Tongue (tissue), 2 donors: ENCODE measurements around the gene LRRC37A2. TPM values are rescaled to one million over a fixed set of nuclear protein-coding genes. Genes with fewer than 3 reads are reported as not detected.
A peak's percentile ranks its signal among the peaks of the same experiment; 100 is the strongest.
"Not testable (repeated sequence)": the region's sequence is repeated elsewhere in the genome, so short reads cannot be mapped to it uniquely, and the experiment has no call there.

Source experiments
- DNase-seq: peaks from one replicate; pipeline ENCODE4 v3.0.0-alpha.2; 2015
- total RNA-seq: library from RNA; depleted of rRNA; stranded (reverse); fragments of >200 nt; gene quantifications from one replicate; pipeline ENCODE4 v1.2.3, GENCODE V29; 2014

Gene LRRC37A2
- total RNA-seq = 6.8 TPM

DNA sequence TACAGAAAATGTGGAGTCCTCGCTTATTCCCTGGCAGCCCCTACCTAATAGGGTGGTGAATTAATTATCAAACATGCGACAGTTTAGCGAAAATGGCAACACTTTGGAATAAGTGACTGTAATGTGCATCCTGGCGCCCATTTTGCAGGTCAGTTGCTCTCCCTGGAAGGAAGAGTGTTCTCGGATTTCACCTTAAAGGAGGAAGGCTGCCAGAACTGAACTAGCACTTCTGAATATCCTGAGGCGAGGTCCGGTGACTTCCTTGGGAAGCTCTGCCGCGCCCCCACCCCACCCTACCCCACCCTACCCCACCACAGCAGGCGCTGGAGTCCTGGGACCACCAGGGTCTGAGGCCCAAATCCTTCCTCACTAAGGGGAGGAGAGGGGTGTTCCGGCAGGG lies at the start of gene LRRC37A2:
Gene LRRC37A2, plus strand, starts transcription at position 301 of the 400 bp plus-strand sequence. CDS start 245 bp downstream, outside the sequence.
- not testable (repeated sequence) for DNase-seq

DNA sequence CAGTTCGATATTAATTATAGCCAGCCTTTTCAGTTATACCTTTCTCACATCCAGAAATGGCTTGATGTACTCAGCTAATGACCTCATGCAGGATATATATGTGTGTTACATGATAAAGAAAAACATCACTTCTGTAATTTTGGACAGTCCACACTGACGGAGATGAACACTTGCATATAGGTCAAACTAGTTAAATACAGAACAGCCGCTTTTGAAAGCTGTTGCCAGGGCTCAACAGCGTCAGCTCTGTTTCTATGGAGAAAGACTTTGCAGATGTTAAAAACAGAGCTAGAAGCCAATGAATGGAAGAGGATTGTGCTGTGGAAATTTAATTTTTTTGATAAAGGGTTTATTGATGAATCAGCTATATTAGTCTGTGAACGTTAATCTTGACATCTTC lies 44.6 kb upstream of the LRRC37A2 start:
- DNase-seq = not testable (repeated sequence)

DNA sequence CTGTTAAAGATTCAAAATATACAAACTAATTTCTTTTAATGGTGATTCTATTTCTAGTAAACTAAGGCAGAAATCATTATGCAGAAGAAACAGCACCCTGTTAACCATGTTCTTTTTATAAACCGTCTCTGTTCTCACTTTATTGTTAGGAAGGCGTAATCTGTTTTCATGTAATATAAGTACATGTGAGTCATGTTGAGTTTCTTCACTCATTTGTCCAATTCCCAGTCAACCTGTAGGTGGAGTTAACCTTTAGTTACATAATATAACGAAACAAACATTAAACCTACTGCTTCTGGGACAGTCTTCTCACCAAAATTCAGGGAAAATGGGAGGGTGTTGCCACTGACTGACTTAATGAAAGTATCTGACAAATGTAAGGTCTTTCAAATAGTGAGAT lies 37.8 kb upstream of the LRRC37A2 start:
- not testable (repeated sequence) for DNase-seq

DNA sequence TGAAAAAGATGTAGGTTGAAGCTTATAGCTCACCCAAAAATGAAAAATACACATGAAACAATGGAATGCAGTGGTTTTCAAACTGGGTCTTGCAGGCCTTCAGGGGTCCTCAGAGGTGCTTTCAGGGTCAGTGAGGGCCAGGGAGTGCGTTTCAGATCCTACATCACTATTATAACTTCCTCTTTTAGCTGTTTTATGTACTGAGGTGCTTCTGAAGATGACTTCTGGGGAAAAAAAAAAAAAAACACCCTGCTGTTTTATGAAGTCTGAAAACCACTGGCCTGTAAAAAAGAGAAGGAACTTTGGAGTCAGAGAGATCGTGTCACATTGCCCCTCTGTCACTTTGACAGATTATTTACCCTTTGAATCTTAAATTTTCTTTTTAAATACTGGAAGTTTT lies 36.7 kb upstream of the LRRC37A2 start:
- not testable (repeated sequence) for DNase-seq

DNA sequence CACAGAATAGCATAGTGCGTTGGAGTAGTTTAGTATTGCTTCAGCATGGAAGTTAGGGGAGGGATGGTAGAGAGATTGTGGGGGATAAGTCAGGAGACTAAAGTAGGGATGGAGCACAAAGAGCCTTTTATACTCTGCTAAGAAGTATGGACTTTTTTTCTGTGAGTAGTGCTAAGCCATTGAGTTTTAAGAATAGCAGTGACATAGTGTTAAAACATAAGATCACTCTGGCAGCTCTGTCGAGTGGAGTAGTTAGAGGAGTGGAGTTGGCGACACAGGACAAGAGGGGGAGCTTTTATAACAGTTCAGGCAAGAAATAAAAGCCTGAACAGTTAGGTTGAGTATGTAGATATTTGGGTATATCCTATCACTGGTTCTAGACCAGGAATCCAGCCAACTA lies 33.4 kb upstream of the LRRC37A2 start:
- DNase-seq = not testable (repeated sequence)

DNA sequence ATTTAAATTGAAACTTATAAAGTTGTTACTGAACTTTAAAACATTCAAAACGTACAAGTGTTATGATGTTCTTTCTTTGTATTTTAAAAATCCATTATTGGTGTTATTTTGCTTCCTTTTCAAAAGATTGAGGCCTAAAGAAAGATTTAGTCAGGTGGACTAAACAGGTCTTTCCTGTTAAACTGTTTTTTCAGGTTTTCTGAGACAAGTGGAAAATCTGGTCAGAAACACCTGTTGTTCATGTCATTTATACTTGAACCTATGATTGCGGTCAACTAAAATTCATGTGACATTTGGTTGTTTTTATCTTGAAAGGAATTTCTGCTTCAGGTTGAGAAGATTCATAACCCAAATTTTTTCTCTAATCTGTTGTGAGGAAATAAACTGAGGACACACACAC lies 31.0 kb upstream of the LRRC37A2 start:
- DNase-seq = not testable (repeated sequence)

DNA sequence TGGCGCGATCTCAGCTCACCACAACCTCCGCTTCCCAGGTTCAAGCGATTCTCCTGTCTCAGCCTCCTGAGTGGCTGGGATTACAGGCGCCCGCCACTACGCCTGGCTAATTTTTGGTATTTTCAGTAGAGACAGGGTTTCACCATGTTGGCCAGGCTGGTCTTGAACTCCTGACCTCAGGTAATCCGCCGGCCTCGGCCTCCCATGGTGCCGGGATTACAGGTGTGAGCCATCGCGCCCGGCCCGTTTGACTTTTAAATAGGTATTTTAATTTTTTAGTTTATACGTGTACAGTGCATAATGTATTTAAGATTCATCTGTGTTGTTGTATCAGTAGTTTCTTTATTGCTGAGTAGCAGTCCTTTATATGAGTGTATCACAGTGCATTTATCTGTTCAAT lies 20.2 kb upstream of the LRRC37A2 start:
- not testable (repeated sequence) for DNase-seq

DNA sequence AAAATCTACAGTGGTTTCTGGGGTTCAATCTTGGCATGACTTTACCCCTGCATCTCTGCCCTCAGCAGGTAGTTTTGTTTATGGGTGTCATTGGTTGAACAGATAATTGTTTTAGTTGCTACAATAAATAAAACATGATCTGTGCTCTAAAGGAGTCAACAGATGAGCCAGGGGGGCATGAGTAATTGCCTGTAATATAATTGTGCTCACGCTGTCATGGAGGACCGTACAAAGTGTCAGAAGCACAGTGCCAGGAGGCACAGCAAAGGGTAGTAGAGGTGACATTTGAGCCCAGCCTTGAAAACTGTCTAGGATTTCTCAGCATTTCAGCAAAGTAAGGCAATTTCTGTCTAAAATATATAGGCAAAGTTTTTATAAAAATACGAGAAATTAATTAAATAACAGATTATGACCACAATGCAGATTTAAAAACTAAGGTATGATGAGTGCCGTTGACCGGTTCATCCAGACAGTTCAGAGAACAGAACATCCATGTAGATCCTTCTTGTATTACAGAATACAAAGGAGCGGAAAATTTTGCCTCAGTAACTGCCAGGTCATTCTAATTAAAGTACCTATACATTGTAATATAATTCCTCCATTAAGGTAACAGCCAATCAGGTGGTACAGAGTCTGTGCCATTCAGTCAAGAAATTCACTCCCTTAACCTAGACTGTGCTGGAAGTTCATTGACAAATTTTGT lies 12.7 kb upstream of the LRRC37A2 start:
- peak; percentile 0 for DNase-seq

DNA sequence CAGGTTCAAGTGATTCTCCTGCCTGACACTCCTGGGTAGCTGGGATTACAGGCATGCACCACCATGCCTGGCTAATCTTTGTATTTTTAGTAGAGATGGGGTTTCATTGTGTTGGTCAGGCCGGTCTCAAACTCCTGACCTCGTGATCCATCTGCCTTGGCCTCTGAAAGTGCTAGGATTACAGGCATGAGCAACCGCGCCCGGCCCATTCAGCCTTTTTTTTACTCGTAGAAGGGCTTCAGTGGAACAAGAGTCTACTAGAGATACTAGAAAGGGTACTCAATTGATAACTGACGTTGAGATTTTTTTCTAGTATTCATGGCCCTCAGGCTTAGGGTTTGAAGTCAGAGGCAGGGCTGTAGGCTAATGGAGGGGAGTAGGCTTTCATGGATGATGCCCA lies 6.4 kb upstream of the LRRC37A2 start:
- DNase-seq = not testable (repeated sequence)

DNA sequence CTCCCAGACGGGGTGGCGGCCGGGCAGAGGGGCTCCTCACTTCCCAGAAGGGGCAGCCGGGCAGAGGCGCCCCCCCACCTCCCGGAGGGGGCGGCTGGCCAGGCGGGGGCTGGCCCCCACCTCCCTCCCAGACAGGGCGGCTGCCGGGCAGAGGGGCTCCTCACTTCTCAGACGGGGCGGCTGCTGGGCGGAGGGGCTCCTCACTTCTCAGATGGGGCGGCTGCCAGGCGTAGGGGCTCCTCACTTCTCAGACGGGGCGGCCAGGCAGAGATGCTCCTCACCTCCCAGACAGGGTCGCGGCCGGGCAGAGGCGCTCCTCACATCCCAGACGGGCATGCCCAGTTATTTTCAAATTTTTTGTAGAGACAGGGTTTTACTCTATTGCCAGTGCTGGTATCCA lies 22.4 kb downstream of the LRRC37A2 start:
- DNase-seq = not testable (repeated sequence)

DNA sequence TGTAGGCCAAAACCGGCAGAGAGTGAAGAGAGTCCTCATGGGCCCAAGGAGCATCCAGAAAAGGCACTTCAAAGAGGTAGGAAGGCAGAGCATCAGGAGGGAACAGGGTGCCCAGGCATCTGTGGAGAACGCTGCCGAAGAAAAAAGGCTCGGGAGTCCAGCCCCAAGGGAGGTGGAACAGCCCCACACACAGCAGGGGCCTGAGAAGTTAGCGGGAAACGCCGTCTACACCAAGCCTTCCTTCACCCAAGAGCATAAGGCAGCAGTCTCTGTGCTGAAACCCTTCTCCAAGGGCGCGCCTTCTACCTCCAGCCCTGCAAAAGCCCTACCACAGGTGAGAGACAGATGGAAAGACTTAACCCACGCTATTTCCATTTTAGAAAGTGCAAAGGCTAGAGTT lies 36.3 kb downstream of the LRRC37A2 start:
- not testable (repeated sequence) for DNase-seq

DNA sequence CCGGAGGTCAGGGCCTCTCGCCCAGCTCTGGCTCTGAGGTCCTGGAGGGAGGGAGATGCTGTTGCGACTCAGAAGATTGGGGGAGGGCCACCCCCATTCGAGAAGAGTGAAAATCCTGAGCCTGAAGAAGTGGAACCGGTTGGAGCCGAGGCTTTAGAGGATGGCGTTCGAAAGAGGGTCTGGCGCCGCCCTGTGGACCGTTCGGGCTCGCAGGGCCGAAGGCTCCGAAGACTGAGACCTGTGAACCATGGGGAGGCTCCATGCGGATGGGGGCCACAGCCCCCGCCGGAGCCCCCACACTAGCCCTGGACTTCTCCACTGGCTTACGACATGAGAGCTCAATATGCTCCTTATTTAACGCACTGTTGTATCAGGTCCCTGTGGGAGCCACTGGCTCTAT lies 46.9 kb downstream of the LRRC37A2 start:
- not testable (repeated sequence) for DNase-seq

DNA sequence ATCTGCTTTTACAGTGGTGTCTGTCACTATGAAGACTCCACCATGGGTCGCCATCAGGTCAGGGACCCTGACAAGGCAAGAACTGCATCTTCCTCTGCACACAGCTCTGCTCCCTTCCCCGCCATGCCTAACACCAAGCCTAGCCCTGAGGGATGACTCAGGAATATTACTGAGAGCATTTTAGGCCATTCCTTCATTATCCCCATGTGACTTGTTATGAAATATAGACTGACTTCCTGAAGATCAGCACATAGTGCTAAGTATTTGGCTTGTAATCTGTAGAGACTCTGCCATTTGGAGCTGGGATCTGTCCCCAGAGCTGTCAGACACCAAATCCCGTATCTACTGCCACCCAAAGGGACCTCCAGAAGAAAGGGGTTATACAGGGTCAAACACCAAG lies 47.8 kb downstream of the LRRC37A2 start:
- DNase-seq = not testable (repeated sequence)

DNA sequence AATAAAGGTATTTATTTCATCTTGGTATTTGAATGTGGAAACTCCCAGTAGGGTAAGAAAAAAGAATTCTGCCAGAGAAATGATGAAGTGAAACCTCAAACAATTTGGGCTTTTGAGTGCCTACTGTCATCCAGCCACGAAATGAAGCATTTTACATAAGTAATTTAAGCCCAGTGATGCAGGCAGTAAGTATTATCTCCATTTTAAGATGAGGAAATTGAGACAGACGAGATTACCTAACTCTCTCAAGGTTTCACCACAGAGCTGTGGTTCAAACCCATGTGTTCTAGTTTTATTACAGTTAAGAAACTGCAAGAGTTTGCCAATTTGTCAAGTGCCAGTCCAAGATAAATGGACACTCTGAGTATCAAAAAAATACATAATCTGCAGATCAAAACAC lies 54.0 kb downstream of the LRRC37A2 start:
- DNase-seq = not testable (repeated sequence)

DNA sequence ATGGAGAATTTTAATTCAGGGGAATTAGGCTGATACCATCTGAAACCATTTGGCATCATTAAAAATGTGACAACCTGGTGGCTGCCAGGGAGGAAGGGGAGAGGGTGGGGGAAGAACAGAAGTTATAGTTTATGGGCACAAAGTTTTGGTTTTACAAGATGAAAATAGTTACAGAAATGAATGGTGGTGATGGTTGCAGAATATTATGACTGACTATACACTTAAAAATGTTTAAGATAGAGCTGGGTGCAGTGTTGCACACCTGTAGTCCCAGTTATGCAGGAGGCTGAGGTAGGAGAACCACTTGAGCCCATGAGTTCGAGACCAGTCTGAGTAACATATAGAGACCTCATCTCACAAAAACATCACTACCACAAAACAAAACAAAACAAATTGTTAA lies 54.7 kb downstream of the LRRC37A2 start:
- DNase-seq = not testable (repeated sequence)

DNA sequence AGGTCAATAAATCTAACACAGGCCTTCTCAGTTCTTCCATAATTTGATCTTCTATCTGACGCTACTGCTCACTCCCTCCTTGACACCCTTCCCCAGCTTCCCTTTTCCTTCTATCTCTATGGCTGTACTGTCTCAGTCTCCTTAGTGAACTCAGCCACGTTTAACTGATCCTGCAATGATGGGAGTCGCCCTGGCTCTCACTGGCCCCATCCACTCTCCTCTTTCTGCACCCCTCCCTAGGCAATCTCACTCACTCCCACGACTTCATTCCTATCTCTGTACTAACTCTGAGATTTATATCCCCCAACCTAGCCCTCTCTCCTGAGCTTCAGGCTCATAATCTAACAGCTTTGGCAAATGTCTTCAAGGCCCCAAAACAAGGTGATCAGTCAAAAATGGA lies 59.5 kb downstream of the LRRC37A2 start:
- DNase-seq = not testable (repeated sequence)

DNA sequence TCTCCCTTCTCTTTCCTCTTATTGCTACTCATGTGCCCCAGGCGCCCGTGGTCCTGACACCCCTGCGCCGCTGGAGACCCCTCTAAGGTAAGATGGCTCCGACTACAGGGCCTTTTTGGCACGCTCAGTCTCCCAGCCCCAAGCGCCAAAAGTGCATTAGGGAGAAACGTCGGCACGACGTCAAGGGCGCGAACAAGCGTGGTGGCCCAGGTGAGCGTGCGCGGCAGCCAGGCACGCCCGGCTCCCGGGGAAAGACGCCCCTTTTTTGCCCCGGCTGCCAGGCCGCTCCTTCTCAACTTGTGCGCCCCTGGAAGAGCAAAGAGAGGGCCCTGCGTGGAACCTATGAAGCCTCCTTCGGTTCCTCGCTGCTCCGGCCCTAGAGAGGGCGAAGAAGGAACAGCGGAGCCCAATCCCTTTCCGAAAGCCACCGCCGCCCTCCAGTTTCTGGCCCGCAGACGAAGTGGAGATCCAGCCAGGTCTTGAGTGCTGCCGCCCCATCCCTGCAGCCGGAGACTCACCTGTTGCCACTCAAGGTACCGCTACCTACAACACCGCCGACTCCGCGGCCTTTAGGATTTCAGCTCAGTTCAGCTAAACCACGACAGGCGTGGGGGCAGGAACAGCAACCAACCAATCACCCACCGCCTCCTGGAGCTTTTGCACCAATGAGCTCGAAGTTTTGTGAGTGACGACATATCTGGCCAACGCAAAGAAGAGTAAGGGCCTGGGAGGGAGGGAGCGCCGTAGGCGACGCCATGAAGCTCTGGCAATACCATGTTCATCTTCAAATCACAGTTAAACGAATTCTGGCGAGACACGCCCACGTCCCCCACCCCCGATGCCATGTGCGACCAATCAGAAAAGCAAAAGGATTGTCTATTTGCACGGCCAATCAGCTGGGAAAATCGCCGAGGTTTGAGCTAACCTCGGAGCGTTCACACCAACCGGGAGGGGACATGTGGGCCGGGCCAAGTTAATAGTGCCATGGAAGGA lies 67.1 kb downstream of the LRRC37A2 start, which contains the start of gene ARL17A:
Gene ARL17A, minus strand, starts transcription at position 609 of the 993 bp plus-strand sequence. CDS start 3,369 bp downstream, outside the sequence.
- DNase-seq = not testable (repeated sequence)

DNA sequence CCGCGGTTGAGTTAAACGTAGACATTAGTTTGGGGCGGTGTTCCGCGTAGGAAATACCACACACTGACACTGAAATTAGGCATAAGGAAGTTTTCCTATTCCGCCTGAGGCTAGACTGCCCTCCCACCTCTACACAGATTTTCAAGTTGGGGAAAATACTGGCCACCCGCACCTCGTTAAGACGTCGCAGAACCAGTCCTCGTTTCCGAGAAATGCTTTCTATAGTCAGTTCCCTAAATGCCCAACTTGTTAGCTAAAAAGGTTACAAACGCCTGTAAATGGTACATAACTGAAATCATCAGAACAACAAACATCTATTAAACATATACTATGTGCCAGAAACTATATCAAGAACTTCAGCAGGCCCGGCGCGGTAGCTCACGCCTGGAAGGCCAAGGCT lies 67.8 kb downstream of the LRRC37A2 start:
- DNase-seq = not testable (repeated sequence)

DNA sequence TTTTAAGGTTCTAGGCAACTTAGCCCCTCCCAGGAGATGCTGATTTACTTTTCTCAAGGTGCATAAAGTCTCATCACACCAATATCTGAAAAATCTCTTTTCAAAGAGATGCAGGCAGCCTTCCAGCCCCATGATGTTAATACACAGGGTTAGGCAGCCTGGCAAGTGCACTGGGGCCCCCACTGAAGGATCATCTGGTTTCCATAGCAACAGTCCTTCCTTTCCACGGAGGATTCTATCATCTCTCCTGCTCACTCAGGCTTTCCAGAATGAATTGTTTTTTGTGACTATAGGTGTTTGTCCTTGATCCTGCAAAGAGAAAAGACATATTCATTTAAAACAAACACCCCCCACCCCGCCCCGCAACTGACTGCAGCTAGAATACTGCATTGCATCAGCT lies 73.2 kb downstream of the LRRC37A2 start:
- not testable (repeated sequence) for DNase-seq

DNA sequence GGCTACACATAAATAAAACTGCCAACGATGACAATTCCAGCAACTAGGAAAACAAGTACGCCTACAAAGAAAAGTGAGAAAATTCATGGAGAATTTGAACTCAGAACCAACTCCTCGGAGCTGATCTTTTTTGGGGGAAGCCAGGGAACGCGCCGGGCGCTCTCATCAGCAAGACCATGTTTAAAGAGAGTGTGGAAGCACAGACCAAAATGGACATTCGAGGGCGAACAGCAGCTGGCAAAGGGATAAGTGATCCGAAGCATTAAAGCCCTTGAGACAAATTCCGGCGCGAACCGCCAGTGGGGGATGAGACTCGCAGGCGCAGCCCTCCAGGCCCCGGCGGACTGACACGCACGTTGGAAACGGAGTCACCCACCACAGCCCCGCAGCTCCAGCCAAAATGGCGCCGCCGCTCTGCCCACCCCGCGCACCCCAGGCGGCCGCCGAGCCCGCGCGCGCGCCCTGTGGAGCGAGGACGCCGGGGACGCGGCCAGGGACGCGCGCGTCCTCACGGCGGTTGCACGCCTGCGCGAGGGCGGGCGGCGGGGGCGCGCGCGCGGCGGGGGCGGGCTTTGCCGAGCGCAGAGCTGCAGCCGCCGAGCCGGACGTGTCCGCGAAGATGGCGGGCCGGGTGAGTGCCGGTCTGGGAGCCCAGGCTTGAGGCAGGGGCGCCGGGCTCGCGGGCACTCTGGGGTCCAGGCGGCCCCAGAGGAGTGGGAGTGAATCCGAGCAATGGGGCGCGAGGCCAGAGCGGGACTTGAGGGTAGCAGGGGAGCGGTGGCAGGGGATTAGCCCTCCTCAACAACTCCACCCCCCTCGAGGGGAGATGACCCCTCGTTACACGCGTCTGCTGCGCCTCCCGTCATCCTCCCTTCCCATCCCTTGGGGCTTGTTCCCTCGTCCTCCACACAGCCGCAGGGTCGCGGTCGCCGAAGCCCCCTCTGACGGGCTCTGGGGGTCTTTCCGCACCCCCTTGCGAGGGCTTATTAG lies 78.2 kb downstream of the LRRC37A2 start, which contains the start of gene NSF:
Gene NSF, plus strand, starts transcription at position 513 of the 990 bp plus-strand sequence. Its CDS starts 107 bp downstream, at position 620.
- DNase-seq = not testable (repeated sequence)

DNA sequence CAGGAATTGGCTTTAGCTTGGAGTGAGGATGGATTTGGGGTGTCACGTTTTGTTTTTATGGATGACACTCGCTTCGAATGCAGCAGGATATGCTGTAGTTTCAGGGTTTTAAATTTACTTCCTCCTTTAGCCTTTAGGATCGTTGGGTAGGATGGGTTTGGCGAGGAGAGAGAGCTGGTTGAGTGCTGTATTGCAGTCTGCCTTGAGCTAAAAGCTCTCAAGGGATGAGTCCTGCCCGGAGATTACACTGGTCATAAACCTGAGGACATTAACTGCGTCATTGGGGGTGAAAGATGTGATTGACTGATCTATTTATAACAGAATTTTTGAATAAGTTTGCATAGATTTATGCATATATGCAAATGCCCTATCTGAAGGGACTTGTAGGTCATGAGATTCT lies 79.1 kb downstream of the LRRC37A2 start:
- not testable (repeated sequence) for DNase-seq
